ENCODE results near the gene CAMK2A. TPM values are rescaled to one million over a fixed set of nuclear protein-coding genes. Genes with fewer than 3 reads are reported as not detected.
A peak's percentile ranks its signal among the peaks of the same experiment; 100 is the strongest.

CAMK2A gene
- total RNA-seq, 6 experiments from 2014 or later: 0.10 to 0.26 (median 0.23) TPM; not detected in 3

DNA sequence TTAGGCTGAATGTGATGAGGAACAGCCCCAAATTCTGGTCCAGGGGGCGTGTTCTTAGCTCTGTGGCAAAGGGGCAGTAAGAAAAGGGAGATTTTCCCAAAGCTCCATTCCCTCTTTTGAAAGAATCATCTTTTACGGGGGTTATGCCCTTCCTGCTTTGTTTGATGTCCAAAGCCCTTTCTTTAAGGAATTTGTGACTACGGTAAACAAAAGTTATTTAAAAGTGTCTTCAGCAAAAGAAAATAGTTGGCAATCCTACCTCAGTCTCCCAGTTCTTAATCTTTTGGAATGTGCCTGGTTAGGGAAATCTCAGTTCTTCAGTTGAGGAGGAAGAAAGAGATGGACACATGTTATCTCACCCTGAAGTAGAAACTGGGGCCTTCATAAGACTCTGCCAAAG, 37.6 kb upstream of the CAMK2A start:
- Histone ChIP-seq H3K27ac (no peak overlapping the region), H3K36me3 (no peaks in the 10 kb centered on the region), H3K27me3 (no peaks in the 10 kb centered on the region), H3K9me3 (no peaks in the 10 kb centered on the region), H3K4me1 (no peaks in the 10 kb centered on the region), H3K4me3 (no peak overlapping the region)
- WGBS (ENCODE audit: insufficient coverage, low coverage, low lambda C conversion rate, missing lambda C conversion rate): 85% methylated on average over 3 of the region's 3 CpGs
- TF ChIP-seq, protein P1, sequence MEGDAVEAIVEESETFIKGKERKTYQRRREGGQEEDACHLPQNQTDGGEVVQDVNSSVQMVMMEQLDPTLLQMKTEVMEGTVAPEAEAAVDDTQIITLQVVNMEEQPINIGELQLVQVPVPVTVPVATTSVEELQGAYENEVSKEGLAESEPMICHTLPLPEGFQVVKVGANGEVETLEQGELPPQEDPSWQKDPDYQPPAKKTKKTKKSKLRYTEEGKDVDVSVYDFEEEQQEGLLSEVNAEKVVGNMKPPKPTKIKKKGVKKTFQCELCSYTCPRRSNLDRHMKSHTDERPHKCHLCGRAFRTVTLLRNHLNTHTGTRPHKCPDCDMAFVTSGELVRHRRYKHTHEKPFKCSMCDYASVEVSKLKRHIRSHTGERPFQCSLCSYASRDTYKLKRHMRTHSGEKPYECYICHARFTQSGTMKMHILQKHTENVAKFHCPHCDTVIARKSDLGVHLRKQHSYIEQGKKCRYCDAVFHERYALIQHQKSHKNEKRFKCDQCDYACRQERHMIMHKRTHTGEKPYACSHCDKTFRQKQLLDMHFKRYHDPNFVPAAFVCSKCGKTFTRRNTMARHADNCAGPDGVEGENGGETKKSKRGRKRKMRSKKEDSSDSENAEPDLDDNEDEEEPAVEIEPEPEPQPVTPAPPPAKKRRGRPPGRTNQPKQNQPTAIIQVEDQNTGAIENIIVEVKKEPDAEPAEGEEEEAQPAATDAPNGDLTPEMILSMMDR (IDR thresholded peaks at IDR 0.05): no peak
- TF ChIP-seq POLR2A (IDR thresholded peaks at IDR 0.05): no peak
- DNase-seq (no peak), ATAC-seq (no peak)
- intact Hi-C loops (cut with DNase I): no loop called here

DNA sequence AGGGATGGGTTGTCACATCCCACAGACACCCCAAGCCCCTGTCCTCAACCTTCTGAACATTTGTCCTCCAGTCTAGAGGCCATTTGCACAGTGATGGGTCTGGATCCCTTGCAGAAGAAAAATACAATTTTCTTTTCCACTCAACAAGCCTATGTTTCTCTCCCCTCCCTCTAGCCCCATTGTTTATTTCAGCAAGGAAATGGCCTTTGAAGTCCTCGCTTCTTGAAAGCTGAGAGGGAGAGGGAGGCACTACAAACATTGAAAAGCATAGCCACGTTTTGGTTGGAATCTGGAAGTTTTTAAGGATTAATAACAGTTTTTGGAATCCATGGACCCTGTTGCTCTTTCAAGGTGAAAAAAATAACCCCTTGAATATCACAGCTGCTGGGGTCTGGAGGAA, 37.1 kb upstream of the CAMK2A start:
- ATAC-seq: no peak
- WGBS (ENCODE audit: insufficient coverage, low coverage, low lambda C conversion rate, missing lambda C conversion rate): 45% methylated on average over 2 of the region's 2 CpGs
- intact Hi-C loops (cut with DNase I): no loop called here

DNA sequence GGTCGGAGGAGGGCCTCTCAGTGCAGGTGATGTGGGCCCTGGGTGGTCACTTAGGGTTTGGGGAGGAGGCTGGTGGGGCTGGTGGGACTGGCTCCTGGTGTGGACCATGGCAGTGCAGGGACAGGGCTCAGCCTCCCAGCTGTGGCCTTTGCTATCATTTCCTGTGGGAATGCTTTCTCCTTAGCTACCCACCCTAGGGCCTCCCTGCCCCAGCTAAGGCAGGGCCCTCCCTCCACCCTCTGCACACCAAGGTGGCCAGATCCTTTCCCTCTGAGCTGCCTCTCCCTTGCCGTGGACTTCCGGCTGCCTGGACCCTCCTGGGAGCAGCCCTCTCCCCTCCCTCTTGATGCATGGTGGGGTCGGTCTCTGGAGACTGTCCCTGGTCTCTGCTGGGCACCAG, 35.9 kb upstream of the CAMK2A start:
- Histone ChIP-seq H3K27ac (no peak overlapping the region), H3K9me3 (no peaks in the 10 kb centered on the region), H3K4me1 (no peaks in the 10 kb centered on the region), H3K36me3 (no peaks in the 10 kb centered on the region), H3K4me3 (no peak overlapping the region), H3K27me3 (no peaks in the 10 kb centered on the region)
- ATAC-seq: peak in 1 of 4 donors; percentile 12
- TF ChIP-seq POLR2A (IDR thresholded peaks at IDR 0.05): no peak
- TF ChIP-seq, protein P1 (IDR thresholded peaks at IDR 0.05): no peak
- 67% methylated on average over 1 of the region's 4 CpGs for WGBS (ENCODE audit: insufficient coverage, low coverage, low lambda C conversion rate, missing lambda C conversion rate)
- no peak for DNase-seq
- intact Hi-C loops (cut with DNase I): no loop called here

More for the DNA sequence above, 37.1 kb upstream of the CAMK2A start:
- no peaks in the 10 kb centered on the region for H3K36me3 ChIP-seq
- H3K4me3 ChIP-seq: no peak overlapping the region
- no peaks in the 10 kb centered on the region for H3K27me3 ChIP-seq
- no peaks in the 10 kb centered on the region for H3K4me1 ChIP-seq
- TF ChIP-seq, protein P1 (IDR thresholded peaks at IDR 0.05): no peak
- no peak for TF ChIP-seq POLR2A (IDR thresholded peaks at IDR 0.05)
- H3K9me3 ChIP-seq: no peaks in the 10 kb centered on the region
- DNase-seq: no peak
- no peak overlapping the region for H3K27ac ChIP-seq

DNA sequence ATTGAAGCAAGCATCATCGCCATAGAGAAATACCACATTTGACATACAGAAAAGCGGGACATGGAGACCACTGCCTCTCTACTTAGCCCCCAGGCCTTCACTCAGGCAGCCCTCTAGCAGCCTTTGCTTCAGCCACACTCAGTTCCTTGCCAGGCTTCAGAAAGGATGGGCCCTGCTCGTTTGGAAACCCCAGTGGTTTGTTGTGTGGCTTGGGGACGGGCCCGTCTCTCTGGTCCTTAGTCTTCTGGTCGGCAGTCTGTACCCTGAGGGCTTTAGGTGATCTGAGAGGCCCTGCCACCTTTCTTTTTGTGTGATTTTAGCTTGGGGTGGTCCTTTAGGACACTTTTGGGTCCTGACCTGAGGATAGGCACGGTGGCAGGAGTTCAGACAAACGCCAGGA, 34.2 kb upstream of the CAMK2A start:
- TF ChIP-seq POLR2A (IDR thresholded peaks at IDR 0.05): no peak
- TF ChIP-seq, protein P1 (IDR thresholded peaks at IDR 0.05): no peak

DNA sequence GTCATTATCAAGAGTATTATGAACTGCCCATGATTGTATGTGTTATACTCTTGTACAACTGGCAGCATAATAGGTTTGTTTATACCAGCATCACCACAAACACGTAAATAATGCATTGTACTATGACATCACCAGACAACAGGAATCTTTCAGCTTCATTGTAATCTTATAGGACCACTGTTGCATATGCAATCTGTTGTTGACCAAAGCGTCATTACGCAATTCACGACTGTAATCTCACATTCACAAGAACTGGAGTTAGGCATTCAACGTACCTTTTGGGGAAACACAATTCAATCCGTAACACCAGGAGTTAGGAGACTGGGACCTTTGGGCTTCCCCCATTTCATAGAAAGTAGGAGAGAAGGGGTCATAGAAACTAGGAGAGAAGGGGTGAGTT, 33.5 kb upstream of the CAMK2A start:
- no peak overlapping the region for H3K4me3 ChIP-seq
- TF ChIP-seq POLR2A (IDR thresholded peaks at IDR 0.05): no peak
- TF ChIP-seq, protein P1 (IDR thresholded peaks at IDR 0.05): no peak
- no peak overlapping the region for H3K27ac ChIP-seq
- no peaks in the 10 kb centered on the region for H3K36me3 ChIP-seq
- DNase-seq: no peak
- no peaks in the 10 kb centered on the region for H3K27me3 ChIP-seq
- 74% methylated on average over 6 of the region's 6 CpGs for WGBS (ENCODE audit: insufficient coverage, low coverage, low lambda C conversion rate, missing lambda C conversion rate)
- no peak for ATAC-seq
- H3K4me1 ChIP-seq: no peaks in the 10 kb centered on the region
- no peaks in the 10 kb centered on the region for H3K9me3 ChIP-seq
- intact Hi-C loops (cut with DNase I): no loop called here

More for the DNA sequence above, 34.2 kb upstream of the CAMK2A start:
- H3K4me3 ChIP-seq: no peak overlapping the region
- DNase-seq: no peak
- ATAC-seq: no peak
- no peaks in the 10 kb centered on the region for H3K9me3 ChIP-seq
- H3K27me3 ChIP-seq: no peaks in the 10 kb centered on the region
- 94% methylated on average over 4 of the region's 8 CpGs for whole genome bisulfite sequencing (ENCODE audit: insufficient coverage, low coverage, low lambda C conversion rate, missing lambda C conversion rate)
- no peaks in the 10 kb centered on the region for H3K4me1 ChIP-seq
- no peaks in the 10 kb centered on the region for H3K36me3 ChIP-seq
- intact Hi-C loops (cut with DNase I): no loop called here
- H3K27ac ChIP-seq: no peak overlapping the region
